ENCODE data around the gene CYP19A1. TPM values are rescaled to one million over a fixed set of nuclear protein-coding genes. Genes with fewer than 3 reads are reported as not detected.

The CYP19A1 gene
- total RNA-seq, 1 donor from 2014 or later = 0.07 TPM

- H3K27me3 Mint-ChIP-seq = no peaks in the 10 kb centered on the region
- H3K9me3 Mint-ChIP-seq = no peaks in the 10 kb centered on the region
- no peaks in the 10 kb centered on the region for H3K36me3 Mint-ChIP-seq (ENCODE audit: low read depth)
- intact Hi-C loops (cut with micrococcal nuclease) = no loop called here
- no peak overlapping the region for H3K27ac Mint-ChIP-seq
- H3K4me1 Mint-ChIP-seq = no peaks in the 10 kb centered on the region
- DNase-seq (no peak), ATAC-seq (ENCODE audit: low read depth) (no peak)
- H3K4me3 Mint-ChIP-seq = no peak overlapping the region
- CTCF ChIA-PET = no interaction called here
- TF ChIP-seq CTCF (IDR thresholded peaks at IDR 0.05) = no peak
- POLR2A ChIA-PET = no interaction called here
These were observed 25.0 kb upstream of the CYP19A1 start for GRCh38 chr15:51363383-51363782.

DNA sequence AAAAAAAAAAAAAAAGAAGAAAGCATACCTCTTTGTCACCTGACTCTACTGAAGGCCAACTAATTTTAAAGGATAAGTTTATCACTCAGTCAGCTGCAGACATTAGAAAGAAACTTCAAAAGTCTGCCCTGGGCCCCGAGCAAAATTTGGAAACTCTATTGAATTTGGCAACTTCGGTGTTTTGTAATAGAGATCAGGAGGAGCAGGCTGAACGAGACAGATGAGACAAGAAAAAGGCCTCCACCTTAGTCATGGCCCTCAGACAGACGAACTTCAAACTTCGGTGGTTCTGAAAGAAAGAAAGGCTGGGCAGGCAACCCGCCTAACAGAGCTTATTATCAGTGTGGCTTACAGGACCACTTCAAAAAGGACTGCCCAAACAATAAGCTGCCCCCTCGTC, 21.6 kb upstream of the CYP19A1 start:
- DNase-seq (no peak), ATAC-seq (ENCODE audit: low read depth) (no peak)
- Mint-ChIP-seq H3K27ac (no peak overlapping the region), H3K36me3 (ENCODE audit: low read depth) (no peaks in the 10 kb centered on the region), H3K27me3 (no peaks in the 10 kb centered on the region), H3K4me3 (no peak overlapping the region), H3K9me3 (no peaks in the 10 kb centered on the region), H3K4me1 (peaks cover 2% of the 10 kb centered on the region)
- TF ChIP-seq CTCF (IDR thresholded peaks at IDR 0.05) = no peak
- CTCF ChIA-PET = no interaction called here
- intact Hi-C loops (cut with micrococcal nuclease) = no loop called here
- POLR2A ChIA-PET = no interaction called here

GRCh38 chr15:51356983-51357382, 18.6 kb upstream of the CYP19A1 start:
- Mint-ChIP-seq H3K4me1 (peaks cover 2% of the 10 kb centered on the region), H3K4me3 (no peak overlapping the region)

GRCh38 chr15:51356147-51356546, 17.8 kb upstream of the CYP19A1 start:
- TF ChIP-seq CTCF (IDR thresholded peaks at IDR 0.05) = no peak
- ATAC-seq (ENCODE audit: low read depth) = no peak
- H3K4me3 Mint-ChIP-seq = no peak overlapping the region

More at GRCh38 chr15:51356983-51357382, 18.6 kb upstream of the CYP19A1 start:
- POLR2A ChIA-PET = no interaction called here
- no peak for ATAC-seq (ENCODE audit: low read depth)
- DNase-seq = no peak
- no peaks in the 10 kb centered on the region for H3K36me3 Mint-ChIP-seq (ENCODE audit: low read depth)
- peaks cover 12% of the 10 kb centered on the region for H3K27me3 Mint-ChIP-seq
- TF ChIP-seq CTCF (IDR thresholded peaks at IDR 0.05) = no peak
- H3K27ac Mint-ChIP-seq = no peak overlapping the region
- CTCF ChIA-PET = no interaction called here
- intact Hi-C loops (cut with micrococcal nuclease) = no loop called here
- no peaks in the 10 kb centered on the region for H3K9me3 Mint-ChIP-seq

DNA sequence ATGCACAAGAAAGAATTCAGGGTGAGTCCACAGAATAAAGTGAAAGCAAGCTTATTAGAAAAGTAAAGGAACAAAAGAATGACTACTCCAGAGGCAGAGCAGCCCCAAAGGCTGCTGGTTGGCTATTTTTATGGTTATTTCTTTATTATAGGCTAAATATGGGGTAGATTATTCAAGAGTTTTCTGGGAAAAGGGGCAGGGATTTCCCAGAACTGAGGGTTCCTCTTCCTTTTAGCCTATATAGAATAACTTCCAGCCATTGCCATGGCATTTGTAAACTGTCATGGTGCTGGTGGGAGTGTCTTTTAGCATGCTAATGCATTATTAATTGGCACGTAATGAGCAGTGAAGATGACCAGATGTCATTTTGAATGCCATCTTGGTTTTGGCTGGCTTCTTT, 16.7 kb upstream of the CYP19A1 start:
- Mint-ChIP-seq H3K4me3 (no peak overlapping the region), H3K4me1 (peaks cover 2% of the 10 kb centered on the region), H3K9me3 (no peaks in the 10 kb centered on the region), H3K27me3 (peaks cover 12% of the 10 kb centered on the region), H3K36me3 (ENCODE audit: low read depth) (no peaks in the 10 kb centered on the region), H3K27ac (no peak overlapping the region)
- no peak for TF ChIP-seq CTCF (IDR thresholded peaks at IDR 0.05)
- intact Hi-C loops (cut with micrococcal nuclease) = no loop called here
- ChIA-PET CTCF (no interaction called here), POLR2A (no interaction called here)
- no peak for ATAC-seq (ENCODE audit: low read depth)
- no peak for DNase-seq

More at GRCh38 chr15:51356147-51356546, 17.8 kb upstream of the CYP19A1 start:
- no peaks in the 10 kb centered on the region for H3K36me3 Mint-ChIP-seq (ENCODE audit: low read depth)
- peaks cover 2% of the 10 kb centered on the region for H3K4me1 Mint-ChIP-seq
- CTCF ChIA-PET = no interaction called here
- DNase-seq = no peak
- POLR2A ChIA-PET = no interaction called here
- peaks cover 12% of the 10 kb centered on the region for H3K27me3 Mint-ChIP-seq
- intact Hi-C loops (cut with micrococcal nuclease) = no loop called here
- no peaks in the 10 kb centered on the region for H3K9me3 Mint-ChIP-seq
- no peak overlapping the region for H3K27ac Mint-ChIP-seq

All from activated B cell treated with CpG ODN at 0.5 μM for 24 hours (primary cell).